DOHH2 (cell line): ENCODE data around the gene AOC3.

Experiments used
- H3F3A ChIP-seq: fragments of 200-600 bp; sonication (generic), shearing (Covaris generic); 2 replicates; pipeline ENCODE4 v1.6.0; 2016; ENCODE audit warnings: antibody characterized with exemption, mild to moderate bottlenecking; ENCODE audit not compliant: control insufficient read depth, insufficient read depth
- H3K27ac ChIP-seq: fragments of 200-600 bp; sonication (generic); 2 replicates; pipeline ENCODE4 v1.5.1; 2014; ENCODE audit warnings: low read depth, mild to moderate bottlenecking, low read length, moderate library complexity
- H3K27me3 ChIP-seq: fragments of 200-600 bp; sonication (generic); 2 replicates; pipeline ENCODE4 v1.6.1; 2014; ENCODE audit warnings: mild to moderate bottlenecking, low read length, mixed read lengths; ENCODE audit not compliant: control insufficient read depth
- H3K36me3 ChIP-seq: fragments of 200-600 bp; sonication (generic); 2 replicates; pipeline ENCODE4 v1.6.1; 2014; ENCODE audit warnings: mild to moderate bottlenecking, low read length, moderate library complexity, mixed read lengths; ENCODE audit not compliant: control insufficient read depth
- H3K4me1 ChIP-seq: fragments of 200-600 bp; sonication (generic); 2 replicates; pipeline ENCODE4 v1.6.1; 2014; ENCODE audit warnings: mild to moderate bottlenecking, low read length, mixed read lengths; ENCODE audit not compliant: control insufficient read depth
- H3K4me2 ChIP-seq: fragments of 200-600 bp; sonication (generic); 2 replicates; pipeline ENCODE4 v1.6.0; 2014; ENCODE audit warnings: mild to moderate bottlenecking, low read length, moderate library complexity
- H3K4me3 ChIP-seq: fragments of 200-600 bp; sonication (generic); 2 replicates; pipeline ENCODE4 v1.5.1; 2014; ENCODE audit warnings: mild to moderate bottlenecking, low read length, mixed read lengths
- H3K79me2 ChIP-seq: fragments of 200-600 bp; sonication (generic); 2 replicates; pipeline ENCODE4 v1.6.1; 2014; ENCODE audit warnings: mild to moderate bottlenecking, low read length, mixed read lengths; ENCODE audit not compliant: control insufficient read depth
- H3K9me2 ChIP-seq: fragments of 200-600 bp; sonication (generic); replicated peaks from 2 replicates; pipeline ENCODE4 v1.6.1; 2014; ENCODE audit warnings: mild to moderate bottlenecking, low read length, mixed read lengths; ENCODE audit not compliant: control insufficient read depth
- H3K9me3 ChIP-seq: fragments of 200-600 bp; sonication (generic); 2 replicates; pipeline ENCODE4 v1.6.1; 2014; ENCODE audit warnings: antibody characterized with exemption, low read length, mixed read lengths; ENCODE audit not compliant: control insufficient read depth, insufficient read depth
- H4K20me1 ChIP-seq: fragments of 200-600 bp; sonication (generic); 2 replicates; pipeline ENCODE4 v1.6.0; 2014; ENCODE audit warnings: low read depth, mild to moderate bottlenecking, antibody characterized with exemption, low read length, moderate library complexity; ENCODE audit not compliant: control insufficient read depth, insufficient read depth
- CTCF ChIP-seq: fragments of 200-600 bp; sonication (generic); IDR thresholded peaks from one replicate; pipeline ENCODE4 v1.5.1; 2014; ENCODE audit warnings: antibody characterized with exemption, mild to moderate bottlenecking, low read depth, low read length; ENCODE audit not compliant: poor library complexity, severe bottlenecking
- EZH2phosphoT487 ChIP-seq: fragments of 200-600 bp; sonication (generic); IDR thresholded peaks from 2 replicates; pipeline ENCODE4 v1.6.1; 2017; ENCODE audit warnings: borderline replicate concordance, mild to moderate bottlenecking, antibody characterized with exemption, low read length, moderate library complexity, mixed read lengths

AOC3 gene

GRCh38 chr17:42901535-42902229, 50.7 kb downstream of the AOC3 start:
- no peak for TF ChIP-seq EZH2phosphoT487
- no peak for TF ChIP-seq CTCF
- Histone ChIP-seq H3K9me3 (no peaks in the 10 kb centered on the region), H3K79me2 (no peaks in the 10 kb centered on the region), H3K36me3 (no peaks in the 10 kb centered on the region), H3K4me3 (no peak overlapping the region), H3K4me1 (no peaks in the 10 kb centered on the region), H3K4me2 (no peak overlapping the region), H3K9me2 (no peaks in the 10 kb centered on the region), H3K27ac (no peak overlapping the region), H4K20me1 (no peaks in the 10 kb centered on the region), H3F3A (no peaks in the 10 kb centered on the region), H3K27me3 (peaks cover 9% of the 10 kb centered on the region; the same call in 1 of the 2 replicates)

GRCh38 chr17:42904110-42904469, 53.1 kb downstream of the AOC3 start:
- Histone ChIP-seq H3K79me2 (no peaks in the 10 kb centered on the region), H3K4me1 (peaks cover 13% of the 10 kb centered on the region), H3K4me2 (no peak overlapping the region), H3K9me3 (no peaks in the 10 kb centered on the region), H3K4me3 (no peak overlapping the region), H3K36me3 (no peaks in the 10 kb centered on the region), H3K9me2 (no peaks in the 10 kb centered on the region), H4K20me1 (no peaks in the 10 kb centered on the region), H3F3A (no peaks in the 10 kb centered on the region), H3K27me3 (peaks cover 14% of the 10 kb centered on the region), H3K27ac (no peak overlapping the region)
- TF ChIP-seq CTCF, result no peak
- TF ChIP-seq EZH2phosphoT487, result no peak

GRCh38 chr17:42906772-42907446, 55.9 kb downstream of the AOC3 start:
- Histone ChIP-seq H4K20me1 (no peaks in the 10 kb centered on the region), H3K79me2 (no peaks in the 10 kb centered on the region), H3K9me2 (no peaks in the 10 kb centered on the region), H3K4me1 (peaks cover 19% of the 10 kb centered on the region), H3K9me3 (no peaks in the 10 kb centered on the region), H3F3A (no peaks in the 10 kb centered on the region), H3K4me3 (no peak overlapping the region), H3K36me3 (no peaks in the 10 kb centered on the region), H3K4me2 (no peak overlapping the region), H3K27ac (no peak overlapping the region), H3K27me3 (peaks cover 9% of the 10 kb centered on the region)
- TF ChIP-seq CTCF (no peak), EZH2phosphoT487 (no peak)
